SK-N-SH (cell line): Measurements from ENCODE around the gene NTRK2. TPM values are rescaled to one million over a fixed set of nuclear protein-coding genes. Genes with fewer than 3 reads are reported as not detected.

Source experiments
- CTCF ChIA-PET: fragments of 300-600, 350-600 bp; formaldehyde crosslinking; extraction: SDS; loops from one replicate; lab custom pipeline; 2021; lab: Yijun Ruan, JAX
- POLR2A ChIA-PET: fragments of 350-600 bp; sonication (Branson Sonifier 250); formaldehyde crosslinking; extraction: SDS; loops from one replicate; lab custom pipeline; 2020; ENCODE audit warnings: antibody characterized with exemption, inconsistent platforms; lab: Yijun Ruan, JAX
- DNase-seq: peaks from one replicate; pipeline ENCODE4 v3.0.0; 2012
- H2AFZ ChIP-seq: fragments of 200-600 bp; sonication (generic); 2 replicates; pipeline ENCODE4 v1.8.1; 2016; ENCODE audit warnings: antibody characterized with exemption, mild to moderate bottlenecking, low read depth
- H3F3A ChIP-seq: fragments of 200-600 bp; sonication (generic); replicated peaks from 2 replicates; pipeline ENCODE3; 2016; ENCODE audit warnings: antibody characterized with exemption, mild to moderate bottlenecking; ENCODE audit not compliant: insufficient read depth
- H3K27ac ChIP-seq, 2 experiments: fragments of 200-500 bp in 1 of 2; fragments of 200-600 bp in 1 of 2; sonication (Bioruptor generic) in 1 of 2; sonication (generic), shearing (Covaris generic) in 1 of 2; 2 replicates each; pipeline versions ENCODE4 v1.5.1 to v1.6.1; 2014 to 2016; ENCODE audit warnings: low read depth in 2 of 2, inconsistent platforms in 1 of 2, low read length in 1 of 2, mild to moderate bottlenecking in 1 of 2, mixed read lengths in 1 of 2
- H3K27me3 ChIP-seq: fragments of 200-600 bp; sonication (generic), shearing (Covaris generic); 2 replicates; pipeline ENCODE4 v1.6.1; 2016; ENCODE audit warnings: mixed run types; ENCODE audit not compliant: insufficient read depth
- H3K36me3 ChIP-seq, 2 experiments: fragments of 200-500 bp in 1 of 2; fragments of 200-600 bp in 1 of 2; sonication (Bioruptor generic) in 1 of 2; sonication (generic) in 1 of 2; replicated peaks in 1 of 2; 2 replicates each; pipeline versions ENCODE3 to v1.5.1; 2014 to 2016; ENCODE audit warnings: low read length in 1 of 2, mild to moderate bottlenecking in 1 of 2; ENCODE audit not compliant: insufficient read depth in 2 of 2, control insufficient read depth in 1 of 2
- H3K4me1 ChIP-seq, 2 experiments: fragments of 200-500 bp in 1 of 2; fragments of 200-600 bp in 1 of 2; sonication (Bioruptor generic) in 1 of 2; sonication (generic), shearing (Covaris generic) in 1 of 2; 2 replicates each; pipeline versions ENCODE4 v1.5.1 to v1.6.1; 2014 to 2016; ENCODE audit warnings: low read depth in 1 of 2, low read length in 1 of 2, mixed run types in 1 of 2; ENCODE audit not compliant: insufficient read depth in 2 of 2, control insufficient read depth in 1 of 2
- H3K4me2 ChIP-seq: fragments of 200-600 bp; sonication (generic), shearing (Covaris generic); 2 replicates; pipeline ENCODE4 v1.6.1; 2017; ENCODE audit warnings: mixed run types
- H3K4me3 ChIP-seq, 2 experiments: fragments of 200-500 bp in 1 of 2; fragments of 200-600 bp in 1 of 2; sonication (Bioruptor generic) in 1 of 2; sonication (generic), shearing (Covaris generic) in 1 of 2; 2 replicates each; pipeline versions ENCODE4 v1.5.1 to v1.8.1; 2014 to 2016; ENCODE audit warnings: low read depth in 2 of 2, inconsistent platforms in 1 of 2, low read length in 1 of 2, mild to moderate bottlenecking in 1 of 2, mixed read lengths in 1 of 2, moderate library complexity in 1 of 2
- H3K79me2 ChIP-seq: fragments of 200-600 bp; sonication (generic); 2 replicates; pipeline ENCODE4 v1.8.1; 2017; ENCODE audit warnings: mild to moderate bottlenecking; ENCODE audit not compliant: insufficient read depth
- H3K9ac ChIP-seq: fragments of 200-600 bp; sonication (generic); 2 replicates; pipeline ENCODE4 v1.6.1; 2017; ENCODE audit warnings: mixed run types
- H3K9me2 ChIP-seq: fragments of 200-600 bp; sonication (generic); 2 replicates; pipeline ENCODE4 v1.6.1; 2017; ENCODE audit warnings: mixed run types
- H3K9me3 ChIP-seq: fragments of 200-600 bp; sonication (generic); 2 replicates; pipeline ENCODE4 v1.6.1; 2017; ENCODE audit warnings: mixed run types, mild to moderate bottlenecking, moderate library complexity
- H4K20me1 ChIP-seq: fragments of 200-600 bp; sonication (generic); 2 replicates; pipeline ENCODE4 v1.6.1; 2017; ENCODE audit warnings: mild to moderate bottlenecking, mixed run types; ENCODE audit not compliant: insufficient read depth
- CHD2 ChIP-seq: fragments of 150-350 bp; IDR thresholded peaks from 2 replicates; pipeline ENCODE4 v1.6.1; 2018; ENCODE audit warnings: low read length; ENCODE audit not compliant: partially characterized antibody
- FOSL2 ChIP-seq: IDR thresholded peaks from 2 replicates; pipeline ENCODE4 v1.4.0; 2012; ENCODE audit warnings: low read depth, mild to moderate bottlenecking, moderate library complexity, borderline replicate concordance
- FOXM1 ChIP-seq: IDR thresholded peaks from 2 replicates; pipeline ENCODE4 v1.4.0; 2012; ENCODE audit warnings: low read depth, mild to moderate bottlenecking
- GABPA ChIP-seq: IDR thresholded peaks from 2 replicates; pipeline ENCODE4 v1.4.0; 2012; ENCODE audit warnings: low read depth, mild to moderate bottlenecking
- GATA2 ChIP-seq: sonication (generic); formaldehyde crosslinking; IDR thresholded peaks from 2 replicates; pipeline ENCODE4 v1.5.0; 2020; ENCODE audit warnings: mild to moderate bottlenecking, missing genetic modification reagents
- JUND ChIP-seq: IDR thresholded peaks from 2 replicates; pipeline ENCODE4 v1.4.0; 2012
- NFIC ChIP-seq: IDR thresholded peaks from 2 replicates; pipeline ENCODE4 v1.4.0; 2012; ENCODE audit warnings: borderline replicate concordance
- NRF1 ChIP-seq: IDR thresholded peaks from 2 replicates; pipeline ENCODE4 v1.6.1; 2012; ENCODE audit warnings: low read depth, mild to moderate bottlenecking, low read length
- POLR2AphosphoS5 ChIP-seq: IDR thresholded peaks from 2 replicates; pipeline ENCODE4 v1.6.1; 2012; ENCODE audit warnings: low read depth, low read length
- RAD21 ChIP-seq: IDR thresholded peaks from 2 replicates; pipeline ENCODE4 v1.6.1; 2012; ENCODE audit warnings: mild to moderate bottlenecking, low read length
- RFX5 ChIP-seq: IDR thresholded peaks from 2 replicates; pipeline ENCODE4 v1.6.1; 2012; ENCODE audit warnings: mild to moderate bottlenecking, improper control_type of control experiment, low read length
- YY1 ChIP-seq: IDR thresholded peaks from 2 replicates; pipeline ENCODE4 v1.4.0; 2012; ENCODE audit warnings: low read depth, mild to moderate bottlenecking
- WGBS: methylation state at CpG from one replicate; pipeline ENCODE4 v1.1.6; 2017; ENCODE audit warnings: low lambda C conversion rate; 5-methylcytosine and 5-hydroxymethylcytosine counted together
- polyA plus RNA-seq, 3 experiments: library from polyadenylated mRNA; depleted of rRNA; stranded (reverse); fragments of >200 nt; gene quantifications; 2 replicates each; pipeline ENCODE4 v1.2.3, GENCODE V29; 2012
- TF ChIP-seq, protein P1 (sequence below): fragments of 150-350 bp; IDR thresholded peaks from 2 replicates; pipeline ENCODE4 v1.6.1; 2016; ENCODE audit warnings: mild to moderate bottlenecking, low read depth, low read length
- TF ChIP-seq, protein P2 (sequence below): IDR thresholded peaks from 2 replicates; pipeline ENCODE4 v1.6.1; 2012; ENCODE audit warnings: mild to moderate bottlenecking, low read depth, low read length, moderate library complexity
- TF ChIP-seq, protein P3 (sequence below): IDR thresholded peaks from 2 replicates; pipeline ENCODE4 v1.4.0; 2012; ENCODE audit warnings: low read depth, borderline replicate concordance
- TF ChIP-seq, protein P4 (sequence below): fragments of 200-600 bp; sonication (generic); IDR thresholded peaks from 2 replicates; pipeline ENCODE4 v1.6.1; 2017; ENCODE audit warnings: antibody characterized with exemption, mild to moderate bottlenecking, moderate library complexity

NTRK2 gene
- polyA plus RNA-seq, 1 of the 3 experiments (the other 2 are of a cell fraction) = 0.05 TPM

DNA sequence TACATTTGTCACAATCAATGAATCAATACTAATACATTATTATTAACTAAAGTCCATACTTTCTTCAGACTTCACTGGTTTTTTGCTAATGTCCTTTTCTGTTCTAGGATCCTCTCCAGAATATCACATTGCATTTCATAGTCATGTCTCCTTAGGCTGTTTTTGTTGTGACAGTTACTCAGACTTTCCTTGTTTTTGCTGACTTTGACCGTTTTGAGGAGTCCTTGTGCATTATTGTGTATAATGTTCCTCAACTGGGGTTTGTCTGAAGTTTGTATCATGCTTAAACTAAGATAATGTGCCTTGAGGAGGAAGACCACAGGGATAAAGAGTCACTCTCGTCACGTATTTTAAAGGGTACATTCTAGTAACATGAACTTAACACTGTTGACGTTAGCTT, 376.9 kb downstream of the NTRK2 start:
- H3K27ac ChIP-seq = no peak overlapping the region
- no peaks in the 10 kb centered on the region for H3K9me2 ChIP-seq
- no peaks in the 10 kb centered on the region for H3K27me3 ChIP-seq
- H3K36me3 ChIP-seq = no peaks in the 10 kb centered on the region
- no peak overlapping the region for H3K4me2 ChIP-seq
- no peaks in the 10 kb centered on the region for H3F3A ChIP-seq
- H2AFZ ChIP-seq = no peak overlapping the region
- no peaks in the 10 kb centered on the region for H4K20me1 ChIP-seq
- POLR2A ChIA-PET = no interaction called here
- H3K9me3 ChIP-seq = no peaks in the 10 kb centered on the region
- H3K9ac ChIP-seq = no peak overlapping the region
- no peak for TF ChIP-seq GATA2 (CRISPR knock-in tag)
- no peaks in the 10 kb centered on the region for H3K79me2 ChIP-seq
- no peaks in the 10 kb centered on the region for H3K4me1 ChIP-seq
- DNase-seq = no peak
- 22% methylated on average over 4 of the region's 4 CpGs for WGBS
- no peak overlapping the region for H3K4me3 ChIP-seq
- CTCF ChIA-PET = interaction anchor here (1.4 kb wide), 1 partner anchor 1156 kb away, joined by 3 read pairs; no protein-coding TSS in a partner anchor

DNA sequence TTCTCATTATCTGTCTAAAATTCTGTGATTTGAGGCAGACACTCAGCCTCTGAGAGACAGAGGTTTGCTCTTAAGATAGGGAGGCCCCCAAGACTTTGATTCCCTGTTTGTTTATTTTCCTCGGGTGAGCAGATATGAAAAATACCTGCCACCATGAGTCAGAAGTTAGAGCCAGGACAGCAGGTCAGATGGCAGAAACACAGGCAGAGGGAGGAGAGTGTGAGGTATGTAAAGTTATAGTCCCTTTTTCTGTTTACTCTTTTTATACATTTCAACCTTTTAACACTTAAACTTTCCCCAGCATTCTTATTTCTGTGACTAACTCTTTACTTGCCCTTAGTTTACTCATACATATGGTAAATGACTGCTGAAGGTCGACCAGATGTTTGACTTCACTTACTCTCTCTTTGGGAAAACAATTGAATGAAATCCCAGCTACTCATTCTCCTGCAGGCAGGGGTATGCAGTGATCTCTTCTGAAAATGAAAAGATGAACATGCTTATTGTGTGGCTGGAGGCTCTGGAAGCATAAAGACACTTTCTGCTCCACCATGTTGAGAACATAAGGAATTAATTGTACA, 383.8 kb downstream of the NTRK2 start:
- Histone ChIP-seq H3F3A (no peaks in the 10 kb centered on the region), H2AFZ (no peak overlapping the region), H4K20me1 (no peaks in the 10 kb centered on the region), H3K27ac (no peak overlapping the region), H3K4me1 (no peaks in the 10 kb centered on the region), H3K36me3 (no peaks in the 10 kb centered on the region), H3K27me3 (no peaks in the 10 kb centered on the region), H3K9me2 (no peaks in the 10 kb centered on the region), H3K9ac (no peak overlapping the region), H3K4me2 (no peak overlapping the region), H3K9me3 (no peaks in the 10 kb centered on the region), H3K4me3 (no peak overlapping the region), H3K79me2 (no peaks in the 10 kb centered on the region)
- TF ChIP-seq NFIC = no peak
- TF ChIP-seq FOSL2 = no peak
- TF ChIP-seq YY1 = no peak
- TF ChIP-seq, protein P1, sequence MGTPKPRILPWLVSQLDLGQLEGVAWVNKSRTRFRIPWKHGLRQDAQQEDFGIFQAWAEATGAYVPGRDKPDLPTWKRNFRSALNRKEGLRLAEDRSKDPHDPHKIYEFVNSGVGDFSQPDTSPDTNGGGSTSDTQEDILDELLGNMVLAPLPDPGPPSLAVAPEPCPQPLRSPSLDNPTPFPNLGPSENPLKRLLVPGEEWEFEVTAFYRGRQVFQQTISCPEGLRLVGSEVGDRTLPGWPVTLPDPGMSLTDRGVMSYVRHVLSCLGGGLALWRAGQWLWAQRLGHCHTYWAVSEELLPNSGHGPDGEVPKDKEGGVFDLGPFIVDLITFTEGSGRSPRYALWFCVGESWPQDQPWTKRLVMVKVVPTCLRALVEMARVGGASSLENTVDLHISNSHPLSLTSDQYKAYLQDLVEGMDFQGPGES = no peak
- WGBS = 20% methylated on average over 2 of the region's 2 CpGs
- ChIA-PET CTCF (interaction anchor here (1.6 kb wide), 1 partner anchor 24 kb away, joined by 3 read pairs; no protein-coding TSS in a partner anchor), POLR2A (no interaction called here)
- DNase-seq = no peak

DNA sequence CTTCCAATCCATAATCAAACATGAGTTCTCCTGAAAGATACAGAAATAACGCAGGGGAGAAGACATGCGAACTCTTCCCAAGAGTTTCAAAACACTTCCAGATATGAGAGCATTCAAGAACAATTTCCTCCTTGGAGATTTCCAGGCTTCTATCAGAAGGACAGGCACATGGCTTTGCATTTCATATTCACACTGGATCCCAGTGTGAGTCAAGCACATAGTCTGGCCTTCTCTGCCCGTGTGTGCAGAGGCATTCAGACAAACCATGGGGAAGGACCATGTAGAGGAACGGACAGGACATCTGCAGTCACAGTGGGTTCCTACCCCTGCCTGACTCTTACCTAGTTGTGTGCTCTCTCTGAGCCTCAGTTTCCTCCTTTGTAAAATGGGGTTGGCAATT, 384.5 kb downstream of the NTRK2 start:
- Histone ChIP-seq H4K20me1 (no peaks in the 10 kb centered on the region), H3K27me3 (no peaks in the 10 kb centered on the region), H3K36me3 (no peaks in the 10 kb centered on the region), H3K4me1 (no peaks in the 10 kb centered on the region), H3K79me2 (no peaks in the 10 kb centered on the region), H3F3A (no peaks in the 10 kb centered on the region), H3K4me2 (no peak overlapping the region), H3K4me3 (no peak overlapping the region), H3K9ac (no peak overlapping the region), H3K9me2 (no peaks in the 10 kb centered on the region), H3K27ac (no peak overlapping the region), H2AFZ (no peak overlapping the region), H3K9me3 (no peaks in the 10 kb centered on the region)
- CTCF ChIA-PET = interaction anchor here (1.6 kb wide), 1 partner anchor 25 kb away, joined by 3 read pairs; no protein-coding TSS in a partner anchor
- DNase-seq = no peak
- WGBS = 45% methylated on average over 4 of the region's 4 CpGs
- POLR2A ChIA-PET = no interaction called here
- TF ChIP-seq FOXM1 (no peak), RAD21 (no peak), CHD2 (no peak), POLR2AphosphoS5 (no peak), RFX5 (no peak), GABPA (no peak), NRF1 (no peak), JUND (no peak)
- TF ChIP-seq, protein P2, sequence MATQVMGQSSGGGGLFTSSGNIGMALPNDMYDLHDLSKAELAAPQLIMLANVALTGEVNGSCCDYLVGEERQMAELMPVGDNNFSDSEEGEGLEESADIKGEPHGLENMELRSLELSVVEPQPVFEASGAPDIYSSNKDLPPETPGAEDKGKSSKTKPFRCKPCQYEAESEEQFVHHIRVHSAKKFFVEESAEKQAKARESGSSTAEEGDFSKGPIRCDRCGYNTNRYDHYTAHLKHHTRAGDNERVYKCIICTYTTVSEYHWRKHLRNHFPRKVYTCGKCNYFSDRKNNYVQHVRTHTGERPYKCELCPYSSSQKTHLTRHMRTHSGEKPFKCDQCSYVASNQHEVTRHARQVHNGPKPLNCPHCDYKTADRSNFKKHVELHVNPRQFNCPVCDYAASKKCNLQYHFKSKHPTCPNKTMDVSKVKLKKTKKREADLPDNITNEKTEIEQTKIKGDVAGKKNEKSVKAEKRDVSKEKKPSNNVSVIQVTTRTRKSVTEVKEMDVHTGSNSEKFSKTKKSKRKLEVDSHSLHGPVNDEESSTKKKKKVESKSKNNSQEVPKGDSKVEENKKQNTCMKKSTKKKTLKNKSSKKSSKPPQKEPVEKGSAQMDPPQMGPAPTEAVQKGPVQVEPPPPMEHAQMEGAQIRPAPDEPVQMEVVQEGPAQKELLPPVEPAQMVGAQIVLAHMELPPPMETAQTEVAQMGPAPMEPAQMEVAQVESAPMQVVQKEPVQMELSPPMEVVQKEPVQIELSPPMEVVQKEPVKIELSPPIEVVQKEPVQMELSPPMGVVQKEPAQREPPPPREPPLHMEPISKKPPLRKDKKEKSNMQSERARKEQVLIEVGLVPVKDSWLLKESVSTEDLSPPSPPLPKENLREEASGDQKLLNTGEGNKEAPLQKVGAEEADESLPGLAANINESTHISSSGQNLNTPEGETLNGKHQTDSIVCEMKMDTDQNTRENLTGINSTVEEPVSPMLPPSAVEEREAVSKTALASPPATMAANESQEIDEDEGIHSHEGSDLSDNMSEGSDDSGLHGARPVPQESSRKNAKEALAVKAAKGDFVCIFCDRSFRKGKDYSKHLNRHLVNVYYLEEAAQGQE = no peak
- TF ChIP-seq, protein P3, sequence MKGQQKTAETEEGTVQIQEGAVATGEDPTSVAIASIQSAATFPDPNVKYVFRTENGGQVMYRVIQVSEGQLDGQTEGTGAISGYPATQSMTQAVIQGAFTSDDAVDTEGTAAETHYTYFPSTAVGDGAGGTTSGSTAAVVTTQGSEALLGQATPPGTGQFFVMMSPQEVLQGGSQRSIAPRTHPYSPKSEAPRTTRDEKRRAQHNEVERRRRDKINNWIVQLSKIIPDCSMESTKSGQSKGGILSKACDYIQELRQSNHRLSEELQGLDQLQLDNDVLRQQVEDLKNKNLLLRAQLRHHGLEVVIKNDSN = no peak
- TF ChIP-seq, protein P4, sequence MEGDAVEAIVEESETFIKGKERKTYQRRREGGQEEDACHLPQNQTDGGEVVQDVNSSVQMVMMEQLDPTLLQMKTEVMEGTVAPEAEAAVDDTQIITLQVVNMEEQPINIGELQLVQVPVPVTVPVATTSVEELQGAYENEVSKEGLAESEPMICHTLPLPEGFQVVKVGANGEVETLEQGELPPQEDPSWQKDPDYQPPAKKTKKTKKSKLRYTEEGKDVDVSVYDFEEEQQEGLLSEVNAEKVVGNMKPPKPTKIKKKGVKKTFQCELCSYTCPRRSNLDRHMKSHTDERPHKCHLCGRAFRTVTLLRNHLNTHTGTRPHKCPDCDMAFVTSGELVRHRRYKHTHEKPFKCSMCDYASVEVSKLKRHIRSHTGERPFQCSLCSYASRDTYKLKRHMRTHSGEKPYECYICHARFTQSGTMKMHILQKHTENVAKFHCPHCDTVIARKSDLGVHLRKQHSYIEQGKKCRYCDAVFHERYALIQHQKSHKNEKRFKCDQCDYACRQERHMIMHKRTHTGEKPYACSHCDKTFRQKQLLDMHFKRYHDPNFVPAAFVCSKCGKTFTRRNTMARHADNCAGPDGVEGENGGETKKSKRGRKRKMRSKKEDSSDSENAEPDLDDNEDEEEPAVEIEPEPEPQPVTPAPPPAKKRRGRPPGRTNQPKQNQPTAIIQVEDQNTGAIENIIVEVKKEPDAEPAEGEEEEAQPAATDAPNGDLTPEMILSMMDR = no peak
